Measurements from ENCODE around the gene GRIP2. TPM values are rescaled to one million over a fixed set of nuclear protein-coding genes. Genes with fewer than 3 reads are reported as not detected.

The GRIP2 gene
- total and polyA plus RNA-seq, 2 donors (not counting 3 experiments of a cell fraction or from before 2014, with no cell fraction given), result not detected

DNA sequence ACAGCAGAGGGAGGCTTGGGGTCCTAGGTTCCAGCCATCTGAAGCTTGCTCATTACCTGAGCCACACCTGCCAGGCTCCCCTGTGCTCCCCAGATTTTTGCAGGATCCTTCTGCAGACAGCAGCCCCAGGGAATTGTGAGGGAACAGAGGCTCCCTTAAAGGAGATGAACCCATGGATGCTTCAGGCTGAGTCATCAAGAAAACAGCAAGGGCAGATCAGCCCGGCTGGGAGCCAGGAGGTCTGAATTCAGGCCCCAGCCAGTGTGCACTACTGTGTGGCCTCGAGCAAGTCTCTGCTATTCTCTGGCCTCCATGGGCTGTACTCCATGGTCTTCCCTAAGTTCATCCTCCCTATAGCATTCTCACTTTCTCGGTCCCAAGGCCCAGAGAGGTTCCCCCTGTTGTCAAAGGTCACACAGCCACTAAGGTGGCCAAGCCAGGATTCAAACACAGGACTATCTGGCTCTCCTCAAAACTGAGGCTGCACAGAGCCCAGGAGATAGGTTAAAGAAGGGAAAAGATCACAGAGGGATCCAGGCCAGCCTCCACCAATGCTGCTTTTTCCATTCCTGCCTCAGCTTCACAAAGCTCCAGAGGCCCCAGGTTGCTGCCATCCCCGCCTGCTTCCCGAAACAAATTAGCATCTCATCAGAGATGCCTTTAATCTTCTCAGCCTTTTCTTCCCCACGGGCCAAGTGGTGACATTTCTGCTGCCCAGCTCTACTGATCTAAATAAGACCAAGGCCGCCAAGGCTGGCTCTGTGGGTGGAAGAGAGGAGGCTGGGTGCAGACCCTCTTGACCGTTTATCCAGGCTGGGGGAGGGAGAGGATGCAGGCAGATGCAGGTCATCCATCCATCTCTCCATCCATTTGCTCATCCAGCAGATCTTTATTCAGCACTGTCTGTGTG, 21.2 kb upstream of the GRIP2 start:
- DNase-seq (ENCODE audit: low read depth, low spot score), result no peak
- H3K27me3 ChIP-seq (ENCODE audit: control insufficient read depth in 2 of 2, insufficient read depth in 2 of 2, low read length in 2 of 2), result peaks cover 2 to 4% of the 10 kb centered on the region in 2 experiments
- no peak for TF ChIP-seq FOS (IDR thresholded peaks at IDR 0.05; ENCODE audit: borderline replicate concordance, insufficient read depth, low read length)
- TF ChIP-seq POLR2AphosphoS5 (IDR thresholded peaks at IDR 0.05; ENCODE audit: insufficient read depth, low read depth, low read length), result no peak
- TF ChIP-seq, protein P1, sequence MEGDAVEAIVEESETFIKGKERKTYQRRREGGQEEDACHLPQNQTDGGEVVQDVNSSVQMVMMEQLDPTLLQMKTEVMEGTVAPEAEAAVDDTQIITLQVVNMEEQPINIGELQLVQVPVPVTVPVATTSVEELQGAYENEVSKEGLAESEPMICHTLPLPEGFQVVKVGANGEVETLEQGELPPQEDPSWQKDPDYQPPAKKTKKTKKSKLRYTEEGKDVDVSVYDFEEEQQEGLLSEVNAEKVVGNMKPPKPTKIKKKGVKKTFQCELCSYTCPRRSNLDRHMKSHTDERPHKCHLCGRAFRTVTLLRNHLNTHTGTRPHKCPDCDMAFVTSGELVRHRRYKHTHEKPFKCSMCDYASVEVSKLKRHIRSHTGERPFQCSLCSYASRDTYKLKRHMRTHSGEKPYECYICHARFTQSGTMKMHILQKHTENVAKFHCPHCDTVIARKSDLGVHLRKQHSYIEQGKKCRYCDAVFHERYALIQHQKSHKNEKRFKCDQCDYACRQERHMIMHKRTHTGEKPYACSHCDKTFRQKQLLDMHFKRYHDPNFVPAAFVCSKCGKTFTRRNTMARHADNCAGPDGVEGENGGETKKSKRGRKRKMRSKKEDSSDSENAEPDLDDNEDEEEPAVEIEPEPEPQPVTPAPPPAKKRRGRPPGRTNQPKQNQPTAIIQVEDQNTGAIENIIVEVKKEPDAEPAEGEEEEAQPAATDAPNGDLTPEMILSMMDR (IDR thresholded peaks at IDR 0.05; ENCODE audit: extremely low read depth in 1 of 2, insufficient read depth in 1 of 2, low read depth in 1 of 2, low read length in 2 of 2), result no peak
- TF ChIP-seq, protein P2, sequence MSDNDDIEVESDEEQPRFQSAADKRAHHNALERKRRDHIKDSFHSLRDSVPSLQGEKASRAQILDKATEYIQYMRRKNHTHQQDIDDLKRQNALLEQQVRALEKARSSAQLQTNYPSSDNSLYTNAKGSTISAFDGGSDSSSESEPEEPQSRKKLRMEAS (IDR thresholded peaks at IDR 0.05; ENCODE audit: insufficient read depth, insufficient read length), result no peak
- TF ChIP-seq JUN (IDR thresholded peaks at IDR 0.05; ENCODE audit: borderline replicate concordance, insufficient read depth, insufficient read length, low read depth), result no peak
- no peak for TF ChIP-seq MYC (IDR thresholded peaks at IDR 0.05; ENCODE audit: low read depth, low read length)
- TF ChIP-seq GATA2 (IDR thresholded peaks at IDR 0.05; ENCODE audit: insufficient read depth, insufficient read length, low read depth, low read length), result no peak
- TF ChIP-seq EZH2 (IDR thresholded peaks at IDR 0.05; ENCODE audit: borderline replicate concordance, low read depth, low read length, severe bottlenecking), result no peak

More for the DNA sequence above, 21.2 kb upstream of the GRIP2 start:
- no peak overlapping the region for H3K27ac ChIP-seq (ENCODE audit: insufficient read depth, low read depth, low read length)
- H3K9me3 ChIP-seq (replicated peaks; ENCODE audit: control insufficient read depth, insufficient read depth, low read length), result no peaks in the 10 kb centered on the region
- no peaks in the 10 kb centered on the region for H3K9me1 ChIP-seq (replicated peaks; ENCODE audit: control insufficient read depth, extremely low read depth, insufficient read depth, low read length)
- H4K20me1 ChIP-seq (replicated peaks; ENCODE audit: control insufficient read depth, extremely low read depth, insufficient read depth, low read length), result no peaks in the 10 kb centered on the region
- intact Hi-C loops (cut with micrococcal nuclease), result no loop called here
- CTCF ChIA-PET, result no interaction called here
- H3K36me3 ChIP-seq (ENCODE audit: control insufficient read depth in 2 of 2, extremely low read depth in 1 of 2, insufficient read depth in 2 of 2, low read length in 2 of 2), result no peaks in the 10 kb centered on the region
- H3K9ac ChIP-seq (replicated peaks; ENCODE audit: extremely low read depth, insufficient read depth, low read length), result no peak overlapping the region
- H3K79me2 ChIP-seq (ENCODE audit: control insufficient read depth, insufficient read depth, low read length), result no peaks in the 10 kb centered on the region
- H3K4me2 ChIP-seq (ENCODE audit: insufficient read depth, low read length), result no peak overlapping the region
- no peak overlapping the region for H3K4me3 ChIP-seq (replicated peaks in 1 of 3; ENCODE audit: insufficient read depth in 1 of 3, low read depth in 1 of 3, low read length in 3 of 3)
- dilution Hi-C loops (cut with MboI; ENCODE audit: extremely low pct_ligation_motif_present, low sequenced_read_pairs), result no loop called here
- BruUV-seq (replicated peaks), result no TSS peak
- H3K4me1 ChIP-seq (ENCODE audit: control insufficient read depth, extremely low read depth, insufficient read depth, low read length), result no peaks in the 10 kb centered on the region
- POLR2A ChIA-PET, result no interaction called here
- FAIRE-seq, result no peak
- H2AFZ ChIP-seq (ENCODE audit: low read depth, low read length), result no peak overlapping the region

Measured in endothelial cell of umbilical vein (primary cell).